ENCODE data around the gene KRTAP10-11.
"Not testable (repeated sequence)": the region's sequence is repeated elsewhere in the genome, so short reads cannot be mapped to it uniquely, and the experiment has no call there.

The KRTAP10-11 gene

DNA sequence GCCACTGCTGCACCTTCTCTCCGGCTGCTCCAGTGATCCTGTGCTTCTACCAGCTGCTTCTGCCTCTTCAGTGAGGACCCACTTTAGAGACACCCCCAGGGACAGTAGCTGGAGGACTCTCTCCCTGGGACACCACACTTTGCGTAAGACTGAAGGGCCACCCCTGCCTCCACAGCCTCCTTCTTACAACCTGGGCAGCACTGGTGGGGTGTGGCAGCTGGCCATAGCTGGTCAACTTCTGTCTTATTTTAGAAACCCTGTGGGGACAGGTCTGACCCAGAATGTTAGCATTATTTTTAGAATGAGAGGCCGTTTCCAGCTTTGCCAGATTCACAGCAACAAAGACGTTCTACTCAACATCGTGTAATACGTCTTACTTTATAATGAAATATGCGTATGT lies 20.5 kb upstream of the KRTAP10-11 start:
- peaks cover 48% of the 10 kb centered on the region for H3K9me3 Mint-ChIP-seq
- no peak overlapping the region for H3K4me3 Mint-ChIP-seq
- H3K36me3 Mint-ChIP-seq (ENCODE audit: low read depth): peaks cover 24% of the 10 kb centered on the region
- H3K27me3 Mint-ChIP-seq (ENCODE audit: low read depth): peaks cover 28% of the 10 kb centered on the region
- no peak overlapping the region for H3K27ac Mint-ChIP-seq
- H3K4me1 Mint-ChIP-seq (ENCODE audit: low read depth): peaks cover 7% of the 10 kb centered on the region

DNA sequence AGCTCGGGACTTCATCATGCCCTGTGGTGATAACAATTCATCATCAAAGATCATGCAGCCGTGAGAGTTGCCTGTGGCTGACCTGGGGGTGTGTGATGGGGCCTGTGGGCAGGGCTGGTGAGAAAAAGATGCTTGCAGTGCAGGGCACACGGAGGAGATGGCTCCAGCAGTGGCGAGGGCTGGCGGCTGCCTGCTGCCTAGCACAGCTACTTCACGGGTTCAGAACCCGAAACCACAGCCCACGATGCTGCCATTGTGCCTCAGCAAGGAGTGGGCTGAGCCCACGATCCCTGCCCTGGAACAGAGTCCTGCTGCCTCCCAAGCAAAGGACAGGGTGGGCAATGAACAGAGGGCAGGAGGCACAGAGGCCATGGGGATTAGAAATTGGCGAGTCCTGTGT lies 20.0 kb upstream of the KRTAP10-11 start:
- peaks cover 25% of the 10 kb centered on the region for H3K36me3 Mint-ChIP-seq (ENCODE audit: low read depth)
- H3K27me3 Mint-ChIP-seq (ENCODE audit: low read depth): peaks cover 26% of the 10 kb centered on the region
- no peak overlapping the region for H3K4me3 Mint-ChIP-seq
- H3K27ac Mint-ChIP-seq: no peak overlapping the region
- peaks cover 6% of the 10 kb centered on the region for H3K4me1 Mint-ChIP-seq (ENCODE audit: low read depth)
- peaks cover 51% of the 10 kb centered on the region for H3K9me3 Mint-ChIP-seq

DNA sequence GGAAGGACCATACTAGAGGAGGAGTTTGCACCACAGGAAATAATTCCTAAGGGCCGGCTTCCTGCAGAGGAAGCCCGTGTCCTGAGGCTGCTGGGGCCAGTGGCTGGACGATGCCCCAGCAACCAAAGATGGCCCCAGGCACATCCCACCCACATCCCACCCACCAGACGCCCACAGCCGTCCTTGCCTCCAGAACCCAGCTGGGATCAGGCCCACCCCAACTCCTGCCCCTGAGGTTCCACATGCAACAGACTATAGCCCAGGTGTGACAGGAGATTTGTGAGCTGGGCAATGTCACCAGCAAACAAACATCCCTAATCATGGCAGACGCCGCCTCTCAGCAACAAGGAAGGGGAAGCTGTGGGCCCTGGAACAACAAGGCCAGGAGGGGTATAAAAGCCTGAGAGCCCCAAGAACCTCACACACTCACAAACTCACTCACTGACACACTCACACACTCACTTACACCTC lies 19.5 kb upstream of the KRTAP10-11 start, which contains the start of gene KRTAP10-9:
Gene KRTAP10-9, plus strand, starts transcription at position 421 of the 471 bp plus-strand sequence. CDS start 79 bp downstream, outside the sequence.
- Mint-ChIP-seq H3K27ac (no peak within 1 kb of the TSS), H3K27me3 (ENCODE audit: low read depth) (peaks cover 29% of the 10 kb centered on the region), H3K4me1 (ENCODE audit: low read depth) (peaks cover 6% of the 10 kb centered on the region), H3K9me3 (peaks cover 55% of the 10 kb centered on the region), H3K4me3 (no peak within 1 kb of the TSS), H3K36me3 (ENCODE audit: low read depth) (peaks cover 28% of the 10 kb centered on the region)

DNA sequence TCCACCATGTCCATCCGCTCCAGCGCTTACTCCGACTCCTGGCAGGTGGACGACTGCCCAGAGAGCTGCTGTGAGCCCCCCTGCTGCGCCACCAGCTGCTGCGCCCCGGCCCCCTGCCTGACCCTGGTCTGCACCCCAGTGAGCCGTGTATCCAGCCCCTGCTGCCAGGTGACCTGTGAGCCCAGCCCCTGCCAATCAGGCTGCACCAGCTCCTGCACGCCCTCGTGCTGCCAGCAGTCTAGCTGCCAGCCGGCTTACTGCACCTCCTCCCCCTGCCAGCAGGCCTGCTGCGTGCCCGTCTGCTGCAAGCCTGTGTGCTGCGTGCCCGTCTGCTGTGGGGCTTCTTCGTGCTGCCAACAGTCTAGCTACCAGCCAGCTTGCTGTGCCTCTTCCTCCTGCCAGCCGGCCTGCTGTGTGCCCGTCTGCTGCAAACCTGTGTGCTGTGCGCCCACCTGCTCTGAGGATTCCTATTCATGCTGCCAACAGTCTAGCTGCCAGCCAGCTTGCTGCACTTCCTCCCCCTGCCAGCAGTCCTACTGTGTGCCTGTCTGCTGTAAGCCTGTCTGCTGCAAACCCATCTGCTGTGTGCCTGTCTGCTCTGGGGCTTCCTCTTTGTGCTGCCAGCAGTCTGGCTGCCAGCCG lies 18.9 kb upstream of the KRTAP10-11 start:
- not testable (repeated sequence) for H3K4me1 Mint-ChIP-seq (ENCODE audit: low read depth); H3K27ac Mint-ChIP-seq; H3K4me3 Mint-ChIP-seq
- peaks cover 27% of the 10 kb centered on the region for H3K36me3 Mint-ChIP-seq (ENCODE audit: low read depth)
- peaks cover 55% of the 10 kb centered on the region for H3K9me3 Mint-ChIP-seq
- peaks cover 34% of the 10 kb centered on the region for H3K27me3 Mint-ChIP-seq (ENCODE audit: low read depth)

DNA sequence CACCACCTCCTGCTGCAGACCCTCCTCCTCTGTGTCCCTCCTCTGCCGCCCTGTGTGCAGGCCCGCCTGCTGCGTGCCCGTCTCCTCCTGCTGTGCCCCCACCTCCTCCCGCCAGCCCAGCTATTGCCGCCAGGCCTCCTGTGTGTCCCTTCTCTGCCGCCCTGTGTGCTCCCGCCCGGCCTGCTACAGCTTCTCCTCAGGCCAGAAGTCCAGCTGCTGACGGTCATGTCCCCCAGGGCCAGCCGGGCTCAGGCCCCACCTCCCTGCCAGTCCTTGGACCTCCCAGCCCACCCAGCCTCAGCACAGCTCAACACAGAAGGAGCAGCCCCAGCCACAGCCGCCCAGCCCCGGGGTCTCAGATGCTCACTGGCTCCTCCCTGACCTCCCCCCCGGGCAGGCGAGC lies 18.4 kb upstream of the KRTAP10-11 start:
- not testable (repeated sequence) for H3K4me1 Mint-ChIP-seq (ENCODE audit: low read depth); H3K4me3 Mint-ChIP-seq; H3K27ac Mint-ChIP-seq
- Mint-ChIP-seq H3K27me3 (ENCODE audit: low read depth) (peaks cover 29% of the 10 kb centered on the region), H3K36me3 (ENCODE audit: low read depth) (peaks cover 27% of the 10 kb centered on the region), H3K9me3 (peaks cover 54% of the 10 kb centered on the region)

DNA sequence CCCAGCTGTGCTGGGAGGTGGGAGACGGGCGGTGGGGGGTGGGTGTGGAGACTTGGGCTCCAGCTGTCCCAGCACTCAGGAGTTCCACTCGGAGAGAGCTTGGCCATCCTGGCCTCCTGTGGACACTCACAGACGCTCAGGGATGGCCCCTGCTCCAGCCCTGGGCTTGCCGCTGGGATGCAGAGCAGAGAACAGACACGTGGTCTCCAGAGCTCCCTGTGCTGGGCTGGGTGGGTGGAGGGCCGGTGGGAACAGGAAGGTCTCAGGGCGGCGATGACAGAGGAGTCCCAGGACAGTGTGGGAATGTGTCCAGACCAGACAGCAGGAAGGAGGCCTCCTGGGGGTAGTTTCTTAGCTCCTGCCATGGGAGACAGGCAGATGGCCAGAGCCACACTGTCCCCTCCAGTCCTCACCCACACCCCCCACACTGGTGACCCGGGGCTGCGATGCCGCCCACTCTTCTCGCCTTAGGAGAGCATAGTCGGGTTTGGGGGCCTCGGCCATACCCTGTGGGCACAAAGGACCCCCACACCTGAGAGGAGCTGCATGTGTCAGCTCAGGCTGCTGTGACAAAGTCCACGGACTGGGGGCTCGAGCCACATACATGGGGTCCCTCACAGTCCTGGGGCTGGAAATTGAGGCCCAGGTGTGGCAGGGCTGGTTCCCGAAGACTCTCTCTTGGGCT lies 17.4 kb upstream of the KRTAP10-11 start:
- Mint-ChIP-seq H3K36me3 (ENCODE audit: low read depth) (peaks cover 25% of the 10 kb centered on the region), H3K27ac (no peak overlapping the region), H3K4me3 (no peak overlapping the region), H3K4me1 (ENCODE audit: low read depth) (peaks cover 6% of the 10 kb centered on the region), H3K9me3 (peaks cover 51% of the 10 kb centered on the region), H3K27me3 (ENCODE audit: low read depth) (peaks cover 34% of the 10 kb centered on the region)

DNA sequence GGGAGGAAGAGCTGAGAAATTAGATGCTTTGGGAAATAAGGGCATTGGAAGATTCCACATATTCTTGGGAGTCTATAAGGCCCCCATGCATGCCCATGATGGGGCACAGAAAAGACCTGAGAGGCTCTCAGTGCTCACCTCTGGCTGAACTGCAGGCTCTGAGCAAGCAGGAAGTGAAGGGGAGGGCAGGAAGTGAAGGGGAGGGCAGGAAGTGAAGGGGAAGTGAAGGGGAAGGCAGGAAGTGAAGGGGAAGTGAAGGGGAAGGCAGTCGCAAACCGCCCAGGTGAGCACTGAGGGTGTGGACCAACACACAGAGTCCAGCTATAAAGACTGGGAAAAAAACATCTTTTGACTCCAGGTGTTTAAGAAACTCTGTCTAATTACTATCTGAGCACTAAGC lies 15.8 kb upstream of the KRTAP10-11 start:
- peaks cover 45% of the 10 kb centered on the region for H3K9me3 Mint-ChIP-seq
- peaks cover 39% of the 10 kb centered on the region for H3K27me3 Mint-ChIP-seq (ENCODE audit: low read depth)
- peaks cover 6% of the 10 kb centered on the region for H3K4me1 Mint-ChIP-seq (ENCODE audit: low read depth)
- H3K4me3 Mint-ChIP-seq: no peak overlapping the region
- H3K36me3 Mint-ChIP-seq (ENCODE audit: low read depth): peaks cover 21% of the 10 kb centered on the region
- H3K27ac Mint-ChIP-seq: no peak overlapping the region

DNA sequence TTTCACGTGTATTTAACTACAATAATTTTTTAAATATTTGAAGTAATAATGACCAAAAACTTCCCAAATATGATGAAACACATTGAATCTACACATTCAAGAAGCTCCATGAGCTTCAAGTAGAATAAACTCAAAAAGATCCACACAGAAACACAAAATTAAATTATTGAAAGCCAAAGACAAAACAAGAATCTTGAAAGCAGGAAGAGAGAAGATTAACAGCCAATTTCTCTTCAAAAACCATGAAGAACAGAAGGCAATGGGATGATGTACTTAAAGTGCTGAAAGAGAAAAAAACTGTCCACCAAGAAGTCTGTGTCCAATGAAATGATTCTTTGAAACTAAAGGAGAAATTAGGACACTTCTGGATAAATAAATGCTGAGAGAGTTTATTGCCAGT lies 14.1 kb upstream of the KRTAP10-11 start:
- peaks cover 6% of the 10 kb centered on the region for H3K4me1 Mint-ChIP-seq (ENCODE audit: low read depth)
- peaks cover 45% of the 10 kb centered on the region for H3K9me3 Mint-ChIP-seq
- H3K36me3 Mint-ChIP-seq (ENCODE audit: low read depth): peaks cover 21% of the 10 kb centered on the region
- H3K27me3 Mint-ChIP-seq (ENCODE audit: low read depth): peaks cover 46% of the 10 kb centered on the region
- H3K4me3 Mint-ChIP-seq: no peak overlapping the region
- H3K27ac Mint-ChIP-seq: no peak overlapping the region

DNA sequence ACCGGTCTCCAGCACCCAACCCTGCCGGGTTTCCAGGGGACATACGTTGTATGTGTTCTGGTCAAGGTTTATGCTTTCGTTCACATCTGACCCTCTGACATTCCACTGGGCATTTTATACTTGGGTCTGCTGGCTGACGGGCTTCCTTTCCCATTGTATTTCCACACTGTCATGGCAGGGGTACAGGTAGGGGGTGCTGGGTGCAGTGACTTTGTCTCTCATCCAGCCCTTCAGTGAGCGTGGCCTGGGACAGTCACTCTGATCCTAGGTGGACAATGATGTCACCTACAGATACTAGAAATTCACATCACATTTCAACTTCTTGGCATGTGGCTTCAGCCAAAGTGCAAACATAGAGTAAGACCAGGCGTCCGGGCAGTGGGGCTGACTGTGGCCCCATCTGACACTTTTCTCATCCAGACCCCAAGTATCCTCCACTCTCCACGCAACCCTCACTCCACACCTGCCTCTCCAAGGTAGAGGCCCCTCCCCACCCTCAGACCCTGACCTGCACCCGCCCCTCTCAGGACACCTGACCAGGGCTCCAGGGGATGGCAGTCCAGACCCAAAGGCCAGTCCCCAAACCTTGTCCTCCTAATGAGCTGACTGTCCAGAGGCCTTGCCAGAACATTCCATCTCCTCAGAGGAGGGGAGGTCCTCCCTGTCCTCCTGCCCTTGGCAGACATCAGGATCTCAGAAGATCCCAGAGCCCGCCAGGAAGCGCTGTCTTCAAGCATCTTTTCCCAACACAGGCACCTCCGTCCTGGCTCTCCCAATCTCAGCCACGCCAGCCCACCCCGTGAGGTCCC lies 9.8 kb upstream of the KRTAP10-11 start:
- Mint-ChIP-seq H3K27ac (no peak overlapping the region), H3K4me1 (ENCODE audit: low read depth) (no peaks in the 10 kb centered on the region), H3K9me3 (peaks cover 45% of the 10 kb centered on the region), H3K4me3 (no peak overlapping the region), H3K27me3 (ENCODE audit: low read depth) (peaks cover 41% of the 10 kb centered on the region), H3K36me3 (ENCODE audit: low read depth) (peaks cover 17% of the 10 kb centered on the region)

DNA sequence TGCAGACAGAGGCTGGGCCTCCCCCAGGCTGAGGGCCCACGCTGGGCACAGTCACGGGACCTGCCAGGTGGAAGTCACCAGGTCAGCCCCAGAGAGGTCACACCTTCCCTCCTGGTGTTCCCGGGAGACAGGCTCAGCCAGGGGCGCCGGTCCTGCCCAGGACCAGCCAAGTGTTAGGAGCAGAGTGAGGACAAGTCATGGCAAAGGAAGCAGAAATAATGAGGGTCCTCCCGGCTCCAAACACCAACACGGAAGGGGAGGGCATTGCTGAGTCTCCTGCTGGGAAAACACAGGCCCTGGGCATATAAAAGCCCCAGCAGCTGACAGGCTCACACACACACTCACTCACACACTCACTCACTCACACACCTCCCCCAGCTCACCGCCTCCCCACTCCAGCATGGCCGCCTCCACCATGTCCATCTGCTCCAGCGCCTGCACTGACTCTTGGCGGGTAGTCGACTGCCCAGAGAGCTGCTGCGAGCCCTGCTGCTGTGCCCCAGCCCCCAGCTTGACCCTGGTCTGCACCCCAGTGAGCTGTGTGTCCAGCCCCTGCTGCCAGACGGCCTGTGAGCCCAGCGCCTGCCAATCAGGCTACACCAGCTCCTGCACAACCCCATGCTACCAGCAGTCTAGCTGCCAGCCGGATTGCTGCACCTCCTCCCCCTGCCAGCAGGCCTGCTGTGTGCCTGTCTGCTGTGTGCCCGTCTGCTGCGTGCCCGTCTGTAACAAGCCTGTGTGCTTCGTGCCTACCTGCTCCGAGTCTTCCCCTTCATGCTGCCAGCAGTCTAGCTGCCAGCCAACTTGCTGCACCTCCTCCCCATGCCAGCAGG lies 9.0 kb upstream of the KRTAP10-11 start, which contains the start of gene KRTAP10-10:
Gene KRTAP10-10, plus strand, starts transcription at position 339 of the 833 bp plus-strand sequence. Its CDS starts 62 bp downstream, at position 401.
- Mint-ChIP-seq H3K36me3 (ENCODE audit: low read depth) (peaks cover 14% of the 10 kb centered on the region), H3K4me3 (no peak within 1 kb of the TSS), H3K27me3 (ENCODE audit: low read depth) (peaks cover 36% of the 10 kb centered on the region), H3K4me1 (ENCODE audit: low read depth) (no peaks in the 10 kb centered on the region), H3K27ac (peak within 1 kb of the TSS; percentile 55), H3K9me3 (peaks cover 44% of the 10 kb centered on the region)

DNA sequence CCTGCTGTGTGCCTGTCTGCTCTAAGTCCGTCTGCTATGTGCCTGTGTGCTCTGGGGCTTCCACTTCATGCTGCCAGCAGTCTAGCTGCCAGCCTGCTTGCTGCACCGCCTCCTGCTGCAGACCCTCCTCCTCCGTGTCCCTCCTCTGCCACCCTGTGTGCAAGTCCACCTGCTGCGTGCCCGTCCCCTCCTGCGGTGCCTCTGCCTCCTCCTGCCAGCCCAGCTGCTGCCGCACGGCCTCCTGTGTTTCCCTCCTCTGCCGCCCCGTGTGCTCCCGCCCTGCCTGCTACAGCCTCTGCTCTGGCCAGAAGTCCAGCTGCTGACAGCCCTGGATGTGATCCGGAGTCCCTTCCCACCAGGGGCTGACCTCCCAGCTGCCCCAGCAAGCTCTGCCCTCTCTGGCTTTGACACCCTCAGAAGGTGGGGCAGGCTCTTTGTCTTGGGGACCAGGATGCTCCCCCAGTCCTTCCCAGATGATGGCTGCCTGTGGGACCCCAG lies 8.3 kb upstream of the KRTAP10-11 start:
- Mint-ChIP-seq H3K9me3 (peaks cover 43% of the 10 kb centered on the region), H3K27me3 (ENCODE audit: low read depth) (peaks cover 36% of the 10 kb centered on the region), H3K27ac (peak overlapping the region; percentile 55), H3K36me3 (ENCODE audit: low read depth) (peaks cover 16% of the 10 kb centered on the region)
- H3K4me3 Mint-ChIP-seq; H3K4me1 Mint-ChIP-seq (ENCODE audit: low read depth): not testable (repeated sequence)

DNA sequence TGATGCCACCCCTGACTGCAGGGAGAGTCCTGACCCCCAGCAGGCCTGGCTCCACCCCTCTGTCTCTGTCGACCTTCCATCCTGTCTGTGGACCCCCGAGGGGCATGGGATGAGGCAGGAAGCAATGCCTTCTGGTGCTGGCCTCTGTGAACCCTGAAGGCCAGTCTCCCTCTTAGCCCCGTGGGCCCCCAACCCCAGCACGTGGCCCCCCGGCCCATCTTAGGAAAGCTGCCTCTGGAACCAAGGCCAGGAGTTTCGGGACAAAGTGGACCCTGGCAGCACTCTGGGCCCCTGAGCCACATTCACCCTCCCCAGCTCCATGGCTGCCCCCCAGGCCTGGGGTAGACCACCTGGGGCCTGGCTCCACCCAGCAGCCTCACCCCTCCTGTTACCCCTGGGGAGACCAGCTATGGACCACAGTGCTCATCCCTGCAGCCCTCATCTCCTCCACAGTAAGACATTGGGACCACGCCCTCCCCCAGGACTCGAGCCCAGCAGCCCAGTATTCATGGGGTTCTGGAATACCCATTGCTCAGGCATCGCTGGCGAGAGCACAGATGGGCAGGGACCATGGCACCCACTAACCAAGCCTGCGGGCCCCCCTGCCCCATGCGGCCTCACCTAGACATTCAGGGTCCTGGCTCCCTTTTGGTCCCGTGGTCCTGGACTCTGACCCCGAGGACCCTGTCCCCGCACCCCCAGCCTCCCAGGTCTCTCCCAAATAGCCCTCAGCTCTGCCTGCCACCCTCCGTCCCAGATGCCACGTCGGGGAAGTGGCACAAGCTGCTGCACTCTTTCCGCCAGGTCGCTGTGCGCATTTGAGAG lies 7.5 kb upstream of the KRTAP10-11 start:
- H3K4me1 Mint-ChIP-seq (ENCODE audit: low read depth); H3K4me3 Mint-ChIP-seq: not testable (repeated sequence)
- Mint-ChIP-seq H3K27me3 (ENCODE audit: low read depth) (peaks cover 29% of the 10 kb centered on the region), H3K9me3 (peaks cover 45% of the 10 kb centered on the region), H3K36me3 (ENCODE audit: low read depth) (peaks cover 13% of the 10 kb centered on the region), H3K27ac (peak overlapping the region; percentile 36)

DNA sequence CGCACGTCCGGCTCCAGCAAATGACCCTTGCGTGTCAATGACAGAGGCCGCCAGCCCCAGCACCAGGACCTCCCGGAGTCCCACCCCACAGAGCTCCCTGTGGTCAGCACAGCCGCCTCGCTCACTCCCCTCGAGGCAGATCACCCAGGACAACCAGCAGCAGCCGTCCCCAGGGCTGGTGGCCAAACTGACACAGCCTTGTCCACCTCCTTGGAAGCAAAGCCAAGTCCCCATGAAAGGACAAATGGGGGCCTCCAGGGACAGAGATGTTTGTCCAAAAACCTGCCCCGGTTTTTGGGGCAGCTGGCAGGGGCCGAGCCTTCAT lies 6.9 kb upstream of the KRTAP10-11 start:
- peak overlapping the region; percentile 36 for H3K27ac Mint-ChIP-seq
- peaks cover 3% of the 10 kb centered on the region for H3K4me1 Mint-ChIP-seq (ENCODE audit: low read depth)
- H3K9me3 Mint-ChIP-seq: peaks cover 48% of the 10 kb centered on the region
- peaks cover 23% of the 10 kb centered on the region for H3K27me3 Mint-ChIP-seq (ENCODE audit: low read depth)
- no peak overlapping the region for H3K4me3 Mint-ChIP-seq
- H3K36me3 Mint-ChIP-seq (ENCODE audit: low read depth): peaks cover 15% of the 10 kb centered on the region
